HUES6 (cell line): ENCODE measurements around the gene FAM209B.
"Not testable (repeated sequence)": the region's sequence is repeated elsewhere in the genome, so short reads cannot be mapped to it uniquely, and the experiment has no call there.

Experiments
- H3K27ac ChIP-seq: 2 replicates; pipeline ENCODE4 v1.7.0; 2013; ENCODE audit warnings: low read depth, mild to moderate bottlenecking, low read length, inconsistent platforms
- H3K27me3 ChIP-seq: 2 replicates; pipeline ENCODE4 v1.6.1; 2013; ENCODE audit warnings: low read length; ENCODE audit not compliant: control insufficient read depth, insufficient read depth
- H3K36me3 ChIP-seq: 2 replicates; pipeline ENCODE4 v1.6.1; 2013; ENCODE audit warnings: low read length; ENCODE audit not compliant: control insufficient read depth, insufficient read depth
- H3K4me1 ChIP-seq: 2 replicates; pipeline ENCODE4 v1.6.1; 2013; ENCODE audit warnings: low read length; ENCODE audit not compliant: control insufficient read depth, insufficient read depth
- H3K4me3 ChIP-seq: 2 replicates; pipeline ENCODE4 v1.5.1; 2013; ENCODE audit warnings: low read depth, low read length
- H3K9ac ChIP-seq: one replicate; pipeline ENCODE4 v1.6.1; 2013; ENCODE audit warnings: mild to moderate bottlenecking, low read length
- H3K9me3 ChIP-seq: 2 replicates; pipeline ENCODE4 v1.6.1; 2013; ENCODE audit warnings: low read depth, low read length; ENCODE audit not compliant: control insufficient read depth, insufficient read depth

The FAM209B gene

DNA sequence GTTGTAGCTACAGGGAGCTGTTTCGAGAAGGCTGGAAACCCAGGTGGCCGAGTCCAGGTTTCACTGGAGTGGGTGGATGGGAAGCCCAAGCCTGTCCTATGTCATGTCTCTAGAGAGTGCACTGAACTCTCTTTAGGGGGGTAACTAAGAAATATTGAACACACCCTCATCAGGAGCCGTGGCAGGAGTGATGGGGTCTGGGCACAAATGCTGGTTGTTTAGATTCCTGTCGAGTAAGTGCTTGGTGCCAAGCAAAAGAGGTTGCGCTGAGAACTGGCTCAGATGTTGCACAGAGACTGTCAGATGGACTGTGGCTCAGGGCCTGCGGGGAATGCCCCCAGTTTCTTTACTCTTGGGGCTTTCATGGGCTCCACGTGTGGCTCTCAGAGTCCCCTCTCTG, 15.8 kb upstream of the FAM209B start:
- Histone ChIP-seq H3K36me3 (peaks cover 61% of the 10 kb centered on the region), H3K9me3 (peaks cover 34% of the 10 kb centered on the region)

DNA sequence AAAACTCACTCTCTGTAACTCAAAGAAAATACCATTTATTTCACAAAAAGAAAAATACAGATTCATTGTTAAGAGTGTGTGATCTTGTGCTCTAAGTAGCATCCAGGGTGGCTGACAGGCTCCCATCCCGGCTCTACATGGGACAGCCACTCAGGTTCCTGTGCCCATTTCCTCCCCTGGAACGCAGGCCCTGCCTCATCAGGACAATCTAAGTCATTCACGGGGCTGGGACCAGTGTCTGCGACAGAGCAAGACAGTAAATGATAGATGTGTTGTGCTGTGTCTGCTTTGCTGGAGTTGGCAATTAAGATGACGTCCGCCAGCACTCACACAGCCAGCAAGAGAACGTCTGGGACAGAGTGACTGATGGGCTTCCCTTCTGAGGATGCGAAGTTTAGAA, 15.4 kb upstream of the FAM209B start:
- Histone ChIP-seq H3K27ac (no peak overlapping the region), H3K27me3 (no peaks in the 10 kb centered on the region), H3K9ac (no peak overlapping the region), H3K9me3 (peaks cover 36% of the 10 kb centered on the region), H3K36me3 (peaks cover 61% of the 10 kb centered on the region), H3K4me1 (peaks cover 6% of the 10 kb centered on the region; the same call in 1 of the 2 replicates), H3K4me3 (no peak overlapping the region)

More for the DNA sequence above, 15.8 kb upstream of the FAM209B start:
- Histone ChIP-seq H3K27ac (no peak overlapping the region), H3K4me1 (peaks cover 6% of the 10 kb centered on the region; the same call in 1 of the 2 replicates), H3K4me3 (no peak overlapping the region), H3K9ac (no peak overlapping the region), H3K27me3 (no peaks in the 10 kb centered on the region)

DNA sequence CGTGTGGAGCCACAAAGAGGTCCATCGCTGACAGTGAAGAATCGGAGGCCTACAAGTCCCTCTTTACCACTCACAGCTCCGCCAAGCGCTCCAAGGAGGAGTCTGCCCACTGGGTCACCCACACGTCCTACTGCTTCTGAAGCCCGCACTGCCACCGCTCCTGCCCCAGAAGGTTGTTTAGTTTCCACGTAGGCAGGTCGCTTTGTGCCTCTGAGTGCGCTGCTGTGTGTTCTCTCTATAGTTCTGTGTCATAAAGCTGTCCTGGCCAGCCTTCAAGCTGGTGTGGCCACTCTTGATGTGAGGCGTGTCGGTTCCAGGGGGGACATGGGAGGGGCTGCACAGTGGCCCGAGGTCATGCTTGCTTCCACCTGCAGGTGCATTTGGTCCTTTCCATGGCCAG, 14.9 kb upstream of the FAM209B start:
- Histone ChIP-seq H3K27ac (no peak overlapping the region), H3K9me3 (peaks cover 40% of the 10 kb centered on the region), H3K4me1 (peaks cover 6% of the 10 kb centered on the region; the same call in 1 of the 2 replicates), H3K9ac (no peak overlapping the region), H3K36me3 (peaks cover 61% of the 10 kb centered on the region), H3K27me3 (no peaks in the 10 kb centered on the region), H3K4me3 (no peak overlapping the region)

DNA sequence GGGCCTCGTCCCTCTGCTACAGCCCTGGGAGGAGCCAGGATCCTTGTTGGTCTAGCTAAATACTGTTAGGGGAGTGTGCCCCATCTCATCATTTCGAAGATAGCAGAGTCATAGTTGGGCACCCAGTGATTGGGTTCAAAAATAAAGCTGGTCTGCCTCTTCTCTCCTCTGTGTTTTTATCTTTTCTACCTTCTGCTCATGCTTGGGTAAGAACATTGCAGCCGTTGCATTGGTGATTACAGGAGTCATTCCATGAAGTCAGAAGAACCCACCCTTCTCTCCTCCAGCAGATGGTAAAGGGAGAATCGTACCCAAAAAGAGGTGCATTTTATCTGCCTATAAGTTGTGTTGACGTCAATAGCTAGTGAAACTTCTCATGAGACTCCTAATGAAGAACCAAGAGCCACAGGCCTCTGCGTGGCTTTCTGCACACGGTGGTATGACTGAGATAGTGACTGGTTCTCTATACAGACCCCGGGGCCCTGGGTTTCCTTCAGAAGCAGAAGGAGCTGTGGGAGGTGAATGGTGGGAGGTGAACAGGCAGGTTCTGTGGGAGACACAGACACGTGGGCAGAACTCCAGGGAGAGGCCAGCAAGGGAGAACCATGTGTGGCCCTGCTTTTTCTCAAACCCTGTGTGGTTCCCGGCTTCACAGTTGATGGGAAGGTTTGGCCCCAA, 14.2 kb upstream of the FAM209B start:
- H3K4me3 ChIP-seq, result no peak overlapping the region
- H3K27me3 ChIP-seq, result no peaks in the 10 kb centered on the region
- H3K36me3 ChIP-seq, result peaks cover 53% of the 10 kb centered on the region
- no peak overlapping the region for H3K9ac ChIP-seq
- H3K4me1 ChIP-seq, result no peaks in the 10 kb centered on the region
- H3K9me3 ChIP-seq, result peaks cover 40% of the 10 kb centered on the region
- no peak overlapping the region for H3K27ac ChIP-seq

DNA sequence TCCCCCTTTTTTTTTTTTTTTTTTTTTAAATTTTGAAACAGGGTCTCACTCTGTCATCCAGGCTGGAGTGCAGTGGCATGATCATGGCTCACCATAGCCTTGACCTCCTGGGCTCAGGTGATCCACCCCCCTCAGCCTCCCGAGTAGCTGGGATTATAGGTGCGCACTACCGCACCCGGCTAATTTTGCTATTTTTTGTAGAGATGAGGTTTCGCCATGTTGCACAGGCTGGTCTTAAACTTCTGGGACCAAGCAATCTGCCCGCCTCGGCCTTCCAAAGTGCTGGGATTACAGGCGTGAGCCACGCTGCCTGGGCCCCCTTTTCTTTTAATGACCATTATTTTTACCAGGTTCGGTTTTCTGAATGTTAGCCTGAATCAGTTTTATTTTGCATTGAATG, 13.5 kb upstream of the FAM209B start:
- no peak overlapping the region for H3K27ac ChIP-seq
- H3K36me3 ChIP-seq, result peaks cover 47% of the 10 kb centered on the region
- peaks cover 40% of the 10 kb centered on the region for H3K9me3 ChIP-seq
- no peak overlapping the region for H3K4me3 ChIP-seq
- no peak overlapping the region for H3K9ac ChIP-seq
- H3K27me3 ChIP-seq, result no peaks in the 10 kb centered on the region
- no peaks in the 10 kb centered on the region for H3K4me1 ChIP-seq

DNA sequence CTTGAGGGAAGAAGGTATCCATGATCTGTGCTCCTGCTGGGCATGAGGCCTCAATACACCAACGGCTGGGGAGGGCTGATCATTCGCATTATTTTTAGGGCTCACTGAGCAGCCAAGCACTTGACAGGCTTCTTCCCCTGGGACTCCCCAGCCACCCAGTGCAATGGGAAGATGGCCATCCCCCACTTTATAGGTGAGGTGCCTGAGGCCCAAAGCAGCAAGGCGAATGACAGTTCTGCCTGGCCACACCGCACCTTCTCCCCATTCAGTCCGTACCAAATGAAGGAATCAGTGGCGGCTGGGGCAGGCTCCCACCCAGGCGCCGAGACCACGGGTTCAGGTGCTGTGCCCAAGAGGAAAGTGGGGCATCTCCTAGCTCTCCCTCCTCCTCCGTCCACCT, 12.9 kb upstream of the FAM209B start:
- no peak overlapping the region for H3K27ac ChIP-seq
- H3K9ac ChIP-seq, result no peak overlapping the region
- H3K27me3 ChIP-seq, result no peaks in the 10 kb centered on the region
- H3K36me3 ChIP-seq, result peaks cover 46% of the 10 kb centered on the region
- no peaks in the 10 kb centered on the region for H3K4me1 ChIP-seq
- H3K4me3 ChIP-seq, result no peak overlapping the region
- H3K9me3 ChIP-seq, result peaks cover 40% of the 10 kb centered on the region

DNA sequence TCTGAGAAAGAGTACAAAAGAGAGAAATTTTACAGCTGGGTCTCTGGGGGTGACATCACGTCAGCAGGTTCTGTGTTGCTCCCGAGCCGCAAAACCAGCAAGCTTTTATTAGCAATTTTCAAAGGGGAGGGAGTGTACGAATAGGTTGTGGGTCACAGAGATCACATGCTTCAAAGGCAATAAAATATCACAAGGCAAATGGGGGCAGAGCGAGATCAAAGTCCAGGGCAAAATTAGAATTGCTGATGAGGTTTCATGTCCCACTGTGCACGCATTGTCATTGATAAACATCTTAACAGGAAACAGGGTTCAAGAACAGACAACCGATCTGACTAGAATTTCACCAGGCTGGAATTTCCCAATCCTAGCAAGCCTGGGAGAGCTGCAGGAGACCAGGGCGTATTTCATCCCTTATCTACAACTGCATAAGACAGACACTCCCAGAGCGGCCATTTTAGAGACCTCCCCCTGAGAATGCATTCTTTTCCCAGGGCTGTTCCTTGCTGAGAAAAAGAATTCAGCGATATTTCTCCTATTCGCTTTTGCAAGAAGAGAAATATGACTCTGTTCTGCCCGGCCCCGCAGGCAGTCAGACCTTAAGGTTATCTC, 12.2 kb upstream of the FAM209B start:
- not testable (repeated sequence) for H3K27me3 ChIP-seq, H3K27ac ChIP-seq, H3K9ac ChIP-seq, H3K4me3 ChIP-seq, H3K4me1 ChIP-seq
- Histone ChIP-seq H3K9me3 (peaks cover 40% of the 10 kb centered on the region), H3K36me3 (peaks cover 44% of the 10 kb centered on the region)

DNA sequence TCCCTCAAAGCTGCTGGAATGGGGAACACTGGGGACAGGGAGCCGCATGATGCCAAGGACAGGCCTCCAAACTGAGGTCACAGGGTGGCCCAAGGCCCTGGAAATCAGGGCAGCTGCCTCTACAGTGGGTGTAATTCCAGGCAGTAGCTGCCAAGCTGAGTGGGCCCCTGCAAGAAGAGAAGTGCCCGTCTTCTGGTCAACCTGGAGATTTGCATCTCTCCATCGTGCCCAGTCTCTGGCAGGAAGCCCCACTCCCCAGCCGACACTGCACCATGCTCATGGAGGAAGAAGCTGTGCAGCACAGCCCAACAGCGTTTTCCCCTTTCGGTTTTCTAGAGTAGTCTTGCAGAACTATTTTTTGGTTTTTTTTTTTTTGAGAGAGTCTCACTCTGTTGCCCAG, 10.7 kb upstream of the FAM209B start:
- H3K4me3 ChIP-seq, result no peak overlapping the region
- H3K36me3 ChIP-seq, result peaks cover 35% of the 10 kb centered on the region
- H3K9me3 ChIP-seq, result peaks cover 40% of the 10 kb centered on the region
- H3K9ac ChIP-seq, result no peak overlapping the region
- H3K27ac ChIP-seq, result no peak overlapping the region
- no peaks in the 10 kb centered on the region for H3K27me3 ChIP-seq
- no peaks in the 10 kb centered on the region for H3K4me1 ChIP-seq

DNA sequence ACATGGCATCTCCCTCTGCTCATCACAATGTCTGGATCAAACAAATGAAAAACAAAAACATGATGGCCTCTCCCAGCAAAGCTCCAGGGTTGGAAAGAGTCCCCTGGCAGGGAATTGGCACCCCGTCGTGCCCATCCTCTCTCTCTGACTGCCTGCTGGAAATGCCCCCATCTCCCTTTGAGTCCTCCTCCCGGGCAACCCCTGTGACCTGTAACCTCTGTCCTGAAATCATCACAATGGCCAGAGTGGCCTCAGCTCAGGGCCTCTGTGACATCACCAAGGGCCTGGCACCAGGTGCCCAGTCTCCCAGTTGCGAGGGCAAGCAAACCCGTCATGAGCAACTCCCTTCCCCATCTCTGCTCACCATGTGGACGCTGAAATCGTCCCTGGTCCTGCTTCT, 8.6 kb upstream of the FAM209B start, which contains the start of gene FAM209A:
Gene FAM209A, plus strand, starts transcription at position 301 of the 400 bp plus-strand sequence. Its CDS starts 65 bp downstream, at position 366.
- H3K9ac ChIP-seq, H3K4me3 ChIP-seq, H3K4me1 ChIP-seq, H3K27me3 ChIP-seq, H3K27ac ChIP-seq: not testable (repeated sequence)
- H3K9me3 ChIP-seq, result peaks cover 31% of the 10 kb centered on the region
- peaks cover 16% of the 10 kb centered on the region for H3K36me3 ChIP-seq

DNA sequence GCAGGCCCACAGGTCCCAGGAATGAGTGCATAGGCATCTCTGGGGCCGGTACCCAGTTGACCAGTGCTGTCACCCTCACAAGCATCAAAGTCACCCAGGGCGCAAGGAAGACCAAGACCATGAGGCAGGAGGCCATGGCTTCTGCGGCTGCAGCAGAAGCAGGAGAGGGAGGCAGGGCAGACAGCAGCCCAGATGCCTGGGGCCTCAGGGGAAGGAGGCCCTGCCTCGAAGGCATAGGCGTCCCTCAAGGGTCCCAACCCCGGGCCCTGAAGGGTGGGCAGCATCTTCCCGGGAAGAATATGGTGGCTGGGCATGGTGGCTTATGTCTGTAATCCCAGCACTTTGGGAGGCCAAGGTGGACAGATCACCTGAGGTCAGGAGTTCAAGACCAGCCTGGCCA, 5.5 kb upstream of the FAM209B start:
- no peaks in the 10 kb centered on the region for H3K27me3 ChIP-seq
- H3K9me3 ChIP-seq, result 0 out of 2 replicates have a peak, but pooled peaks cover 3% of the 10 kb centered on the region
- no peak overlapping the region for H3K27ac ChIP-seq
- H3K4me1 ChIP-seq, result no peaks in the 10 kb centered on the region
- no peaks in the 10 kb centered on the region for H3K36me3 ChIP-seq
- no peak overlapping the region for H3K9ac ChIP-seq
- no peak overlapping the region for H3K4me3 ChIP-seq

DNA sequence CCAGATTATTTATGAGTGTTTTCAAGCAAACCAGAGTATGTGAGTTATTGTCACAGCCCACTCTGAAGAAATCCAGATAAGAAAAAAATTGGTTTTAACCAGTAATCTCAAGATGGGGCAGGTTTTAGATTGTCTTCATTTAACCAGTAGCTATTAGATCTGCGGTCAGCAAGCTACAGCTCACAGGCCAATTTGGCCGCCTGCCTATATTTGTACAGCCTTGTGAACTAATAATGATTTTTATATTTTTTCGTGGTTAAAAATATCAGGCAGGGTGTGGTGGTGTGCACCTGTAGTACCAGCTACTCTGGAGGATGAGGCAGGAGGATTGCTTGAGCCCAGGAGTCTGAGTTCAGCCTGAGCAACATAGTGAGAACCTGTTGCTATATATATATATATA, 5.0 kb downstream of the FAM209B start:
- H3K36me3 ChIP-seq, result no peaks in the 10 kb centered on the region
- H3K4me3 ChIP-seq, result no peak overlapping the region
- no peaks in the 10 kb centered on the region for H3K9me3 ChIP-seq
- H3K27me3 ChIP-seq, result no peaks in the 10 kb centered on the region
- H3K27ac ChIP-seq, result no peak overlapping the region
- no peak overlapping the region for H3K9ac ChIP-seq
- H3K4me1 ChIP-seq, result no peaks in the 10 kb centered on the region
